ENCODE measurements around the gene DSG2. TPM values are rescaled to one million over a fixed set of nuclear protein-coding genes. Genes with fewer than 3 reads are reported as not detected.

DSG2 gene
- total RNA-seq, 2 donors from 2014 or later = 112 to 144 TPM

GRCh38 chr18:31562726-31563125, 64.7 kb downstream of the DSG2 start:
- no peaks in the 10 kb centered on the region for H3K36me3 Mint-ChIP-seq (ENCODE audit: low read depth)
- Histone ChIP-seq H3K27me3 (ENCODE audit: control insufficient read depth, insufficient read depth, low read length, poor library complexity, severe bottlenecking) (peaks cover 5% of the 10 kb centered on the region), H3K9ac (ENCODE audit: extremely low read depth, low read length, poor library complexity, severe bottlenecking) (no peak overlapping the region), H3K4me1 (ENCODE audit: control insufficient read depth, insufficient read depth, low read length) (no peaks in the 10 kb centered on the region), H3K9me3 (ENCODE audit: control insufficient read depth, low read length) (no peaks in the 10 kb centered on the region), H3K4me3 (ENCODE audit: low read length) (no peak overlapping the region), H3K27ac (ENCODE audit: low read depth, low read length) (no peak overlapping the region), H3K36me3 (ENCODE audit: control insufficient read depth, insufficient read depth, low read length) (no peaks in the 10 kb centered on the region)
- H3K4me1 Mint-ChIP-seq = peaks cover 22% of the 10 kb centered on the region
- 75 to 91% methylated on average over 4 of the region's 4 CpGs for WGBS, 2 experiments (ENCODE audit: insufficient coverage in 1 of 2, insufficient read length in 1 of 2)
- H3K27ac Mint-ChIP-seq = no peak overlapping the region
- no peaks in the 10 kb centered on the region for H3K9me3 Mint-ChIP-seq
- no peak for TF ChIP-seq CTCF (conservative IDR thresholded peaks at IDR 0.05)
- no peak overlapping the region for H3K4me3 Mint-ChIP-seq
- no peaks in the 10 kb centered on the region for H3K27me3 Mint-ChIP-seq (ENCODE audit: insufficient read depth)
- no peak for DNase-seq

- Mint-ChIP-seq H3K4me1 (peaks cover 22% of the 10 kb centered on the region), H3K36me3 (ENCODE audit: low read depth) (no peaks in the 10 kb centered on the region), H3K27ac (no peak overlapping the region), H3K27me3 (ENCODE audit: insufficient read depth) (no peaks in the 10 kb centered on the region), H3K4me3 (no peak overlapping the region), H3K9me3 (no peaks in the 10 kb centered on the region)
- no peak for DNase-seq
- no peaks in the 10 kb centered on the region for H3K4me1 ChIP-seq (ENCODE audit: control insufficient read depth, insufficient read depth, low read length)
- H3K9ac ChIP-seq (ENCODE audit: extremely low read depth, low read length, poor library complexity, severe bottlenecking) = no peak overlapping the region
- no CpG with 5 or more reads among the region's 1 CpG for WGBS, 2 experiments (ENCODE audit: insufficient coverage in 1 of 2, insufficient read length in 1 of 2)
- no peaks in the 10 kb centered on the region for H3K36me3 ChIP-seq (ENCODE audit: control insufficient read depth, insufficient read depth, low read length)
- H3K4me3 ChIP-seq (ENCODE audit: low read length) = no peak overlapping the region
- peak; percentile 58 for TF ChIP-seq CTCF (conservative IDR thresholded peaks at IDR 0.05)
- no peaks in the 10 kb centered on the region for H3K9me3 ChIP-seq (ENCODE audit: control insufficient read depth, low read length)
- no peak overlapping the region for H3K27ac ChIP-seq (ENCODE audit: low read depth, low read length)
- H3K27me3 ChIP-seq (ENCODE audit: control insufficient read depth, insufficient read depth, low read length, poor library complexity, severe bottlenecking) = peaks cover 5% of the 10 kb centered on the region
These were observed 65.8 kb downstream of the DSG2 start for GRCh38 chr18:31563778-31564177.

- no peaks in the 10 kb centered on the region for H3K27me3 Mint-ChIP-seq (ENCODE audit: insufficient read depth)
- no peak overlapping the region for H3K9ac ChIP-seq (ENCODE audit: extremely low read depth, low read length, poor library complexity, severe bottlenecking)
- no peak overlapping the region for H3K4me3 ChIP-seq (ENCODE audit: low read length)
- H3K27ac Mint-ChIP-seq = no peak overlapping the region
- WGBS, 2 experiments (ENCODE audit: insufficient coverage in 1 of 2, insufficient read length in 1 of 2) = 92 to 95% methylated on average over 2 of the region's 2 CpGs
- H3K4me1 Mint-ChIP-seq = peaks cover 22% of the 10 kb centered on the region
- no peaks in the 10 kb centered on the region for H3K36me3 Mint-ChIP-seq (ENCODE audit: low read depth)
- no peaks in the 10 kb centered on the region for H3K9me3 Mint-ChIP-seq
- no peaks in the 10 kb centered on the region for H3K4me1 ChIP-seq (ENCODE audit: control insufficient read depth, insufficient read depth, low read length)
- H3K36me3 ChIP-seq (ENCODE audit: control insufficient read depth, insufficient read depth, low read length) = no peaks in the 10 kb centered on the region
- H3K4me3 Mint-ChIP-seq = no peak overlapping the region
- DNase-seq = no peak
- TF ChIP-seq CTCF (conservative IDR thresholded peaks at IDR 0.05) = no peak
- H3K27ac ChIP-seq (ENCODE audit: low read depth, low read length) = no peak overlapping the region
- H3K27me3 ChIP-seq (ENCODE audit: control insufficient read depth, insufficient read depth, low read length, poor library complexity, severe bottlenecking) = peaks cover 5% of the 10 kb centered on the region
- H3K9me3 ChIP-seq (ENCODE audit: control insufficient read depth, low read length) = no peaks in the 10 kb centered on the region
These were observed 67.4 kb downstream of the DSG2 start for GRCh38 chr18:31565345-31565744.

All from endodermal cell (in vitro differentiated cells).